22Rv1 (cell line): ENCODE data around the gene NECTIN3.

Experiments
- ZFX ChIP-seq: fragments of 450-650 bp; IDR thresholded peaks from 2 replicates; pipeline ENCODE4 v1.6.1; 2017; ENCODE audit warnings: antibody characterized with exemption, borderline replicate concordance
- TF ChIP-seq, protein P1 (sequence below): fragments of 450-650 bp; IDR thresholded peaks from 2 replicates; pipeline ENCODE4 v1.5.1; 2017; ENCODE audit warnings: mild to moderate bottlenecking

DNA sequence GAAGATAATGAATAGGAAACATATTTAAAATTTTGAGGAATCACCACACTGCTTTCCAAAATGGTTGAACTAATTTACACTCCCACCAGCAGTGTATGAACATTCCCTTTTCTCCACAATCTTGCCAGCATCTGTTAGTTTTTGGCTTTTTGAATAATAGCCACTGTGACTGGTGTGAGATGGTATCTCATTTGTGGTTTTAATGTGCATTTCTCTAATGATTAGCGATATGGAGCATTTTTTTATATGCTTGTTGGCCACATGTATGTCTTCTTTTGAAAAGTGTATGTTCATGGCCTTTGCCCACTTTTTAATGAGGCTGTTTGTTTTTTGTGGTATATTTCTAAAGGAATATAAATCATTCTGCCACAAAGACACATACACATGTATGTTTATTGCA, 166.3 kb downstream of the NECTIN3 start:
- TF ChIP-seq, protein P1, sequence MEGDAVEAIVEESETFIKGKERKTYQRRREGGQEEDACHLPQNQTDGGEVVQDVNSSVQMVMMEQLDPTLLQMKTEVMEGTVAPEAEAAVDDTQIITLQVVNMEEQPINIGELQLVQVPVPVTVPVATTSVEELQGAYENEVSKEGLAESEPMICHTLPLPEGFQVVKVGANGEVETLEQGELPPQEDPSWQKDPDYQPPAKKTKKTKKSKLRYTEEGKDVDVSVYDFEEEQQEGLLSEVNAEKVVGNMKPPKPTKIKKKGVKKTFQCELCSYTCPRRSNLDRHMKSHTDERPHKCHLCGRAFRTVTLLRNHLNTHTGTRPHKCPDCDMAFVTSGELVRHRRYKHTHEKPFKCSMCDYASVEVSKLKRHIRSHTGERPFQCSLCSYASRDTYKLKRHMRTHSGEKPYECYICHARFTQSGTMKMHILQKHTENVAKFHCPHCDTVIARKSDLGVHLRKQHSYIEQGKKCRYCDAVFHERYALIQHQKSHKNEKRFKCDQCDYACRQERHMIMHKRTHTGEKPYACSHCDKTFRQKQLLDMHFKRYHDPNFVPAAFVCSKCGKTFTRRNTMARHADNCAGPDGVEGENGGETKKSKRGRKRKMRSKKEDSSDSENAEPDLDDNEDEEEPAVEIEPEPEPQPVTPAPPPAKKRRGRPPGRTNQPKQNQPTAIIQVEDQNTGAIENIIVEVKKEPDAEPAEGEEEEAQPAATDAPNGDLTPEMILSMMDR, result no peak
- TF ChIP-seq ZFX, result no peak
